Mucosa of stomach (tissue), 1 donor: ENCODE measurements around the gene ADCY6.

Source experiments
- H3K27me3 ChIP-seq: one replicate; pipeline ENCODE4 v1.7.0; 2013; ENCODE audit warnings: mild to moderate bottlenecking, low read length; ENCODE audit not compliant: control insufficient read depth, insufficient read depth
- H3K36me3 ChIP-seq: one replicate; pipeline ENCODE4 v1.7.0; 2013; ENCODE audit warnings: low read length; ENCODE audit not compliant: control insufficient read depth, insufficient read depth
- H3K4me1 ChIP-seq: one replicate; pipeline ENCODE4 v1.7.0; 2013; ENCODE audit warnings: mild to moderate bottlenecking, low read length; ENCODE audit not compliant: control insufficient read depth, insufficient read depth
- H3K4me3 ChIP-seq: one replicate; pipeline ENCODE4 v1.7.0; 2013; ENCODE audit warnings: low read length
- H3K9ac ChIP-seq: one replicate; pipeline ENCODE4 v1.7.0; 2013; ENCODE audit warnings: mild to moderate bottlenecking, low read length, moderate library complexity
- H3K9me3 ChIP-seq: one replicate; pipeline ENCODE4 v1.7.0; 2013; ENCODE audit warnings: mild to moderate bottlenecking, low read length, moderate library complexity; ENCODE audit not compliant: control insufficient read depth
- donor health status: Pancreatic carcinoma.

The ADCY6 gene

GRCh38 chr12:48793696-48794095 lies 4.8 kb upstream of the ADCY6 start:
- Histone ChIP-seq H3K4me1 (peaks cover 21% of the 10 kb centered on the region), H3K4me3 (no peak overlapping the region), H3K27me3 (no peaks in the 10 kb centered on the region), H3K9ac (no peak overlapping the region), H3K9me3 (no peaks in the 10 kb centered on the region), H3K36me3 (no peaks in the 10 kb centered on the region)

- peak overlapping the region; percentile 62 for H3K4me3 ChIP-seq
- H3K36me3 ChIP-seq: no peaks in the 10 kb centered on the region
- H3K9ac ChIP-seq: peak overlapping the region; percentile 98
- H3K27me3 ChIP-seq: no peaks in the 10 kb centered on the region
- H3K4me1 ChIP-seq: peaks cover 30% of the 10 kb centered on the region
- H3K9me3 ChIP-seq: no peaks in the 10 kb centered on the region
Observed at GRCh38 chr12:48789858-48790326, 1.0 kb upstream of the ADCY6 start.

GRCh38 chr12:48788524-48788853 lies 400 bp downstream of the ADCY6 start:
- H3K27me3 ChIP-seq: no peaks in the 10 kb centered on the region

GRCh38 chr12:48787791-48788523 lies 932 bp downstream of the ADCY6 start:
- Histone ChIP-seq H3K9ac (peak overlapping the region; percentile 83), H3K4me1 (peaks cover 27% of the 10 kb centered on the region), H3K4me3 (peak overlapping the region; percentile 54), H3K27me3 (no peaks in the 10 kb centered on the region), H3K36me3 (no peaks in the 10 kb centered on the region), H3K9me3 (no peaks in the 10 kb centered on the region)

More at GRCh38 chr12:48788524-48788853, 400 bp downstream of the ADCY6 start:
- H3K36me3 ChIP-seq: no peaks in the 10 kb centered on the region
- peak overlapping the region; percentile 83 for H3K9ac ChIP-seq
- peak overlapping the region; percentile 54 for H3K4me3 ChIP-seq
- peaks cover 27% of the 10 kb centered on the region for H3K4me1 ChIP-seq
- no peaks in the 10 kb centered on the region for H3K9me3 ChIP-seq

- H3K9ac ChIP-seq: peak overlapping the region; percentile 83
- no peaks in the 10 kb centered on the region for H3K36me3 ChIP-seq
- no peaks in the 10 kb centered on the region for H3K27me3 ChIP-seq
- no peak overlapping the region for H3K4me3 ChIP-seq
- H3K4me1 ChIP-seq: peaks cover 37% of the 10 kb centered on the region
- H3K9me3 ChIP-seq: no peaks in the 10 kb centered on the region
Observed at GRCh38 chr12:48786591-48787544, 2.0 kb downstream of the ADCY6 start.

- H3K4me1 ChIP-seq: peaks cover 53% of the 10 kb centered on the region
- H3K36me3 ChIP-seq: no peaks in the 10 kb centered on the region
- H3K27me3 ChIP-seq: no peaks in the 10 kb centered on the region
- H3K9ac ChIP-seq: no peak overlapping the region
- no peak overlapping the region for H3K4me3 ChIP-seq
- H3K9me3 ChIP-seq: no peaks in the 10 kb centered on the region
Observed at GRCh38 chr12:48783432-48783831, 5.5 kb downstream of the ADCY6 start.

- H3K9ac ChIP-seq: no peak overlapping the region
- peaks cover 50% of the 10 kb centered on the region for H3K4me1 ChIP-seq
- no peak overlapping the region for H3K4me3 ChIP-seq
- H3K36me3 ChIP-seq: no peaks in the 10 kb centered on the region
- no peaks in the 10 kb centered on the region for H3K9me3 ChIP-seq
- no peaks in the 10 kb centered on the region for H3K27me3 ChIP-seq
Observed at GRCh38 chr12:48782457-48783395, 6.2 kb downstream of the ADCY6 start.

GRCh38 chr12:48781750-48782456 lies 7.0 kb downstream of the ADCY6 start:
- Histone ChIP-seq H3K4me1 (peaks cover 42% of the 10 kb centered on the region), H3K27me3 (no peaks in the 10 kb centered on the region), H3K36me3 (no peaks in the 10 kb centered on the region), H3K9me3 (no peaks in the 10 kb centered on the region), H3K4me3 (no peak overlapping the region), H3K9ac (no peak overlapping the region)

- no peaks in the 10 kb centered on the region for H3K9me3 ChIP-seq
- peaks cover 36% of the 10 kb centered on the region for H3K4me1 ChIP-seq
- H3K27me3 ChIP-seq: no peaks in the 10 kb centered on the region
- no peak overlapping the region for H3K4me3 ChIP-seq
- H3K36me3 ChIP-seq: peaks cover 5% of the 10 kb centered on the region
- peak overlapping the region; percentile 43 for H3K9ac ChIP-seq
Observed at GRCh38 chr12:48780381-48781025, 8.4 kb downstream of the ADCY6 start.

- H3K9ac ChIP-seq: peak overlapping the region; percentile 43
- no peaks in the 10 kb centered on the region for H3K9me3 ChIP-seq
- peaks cover 11% of the 10 kb centered on the region for H3K36me3 ChIP-seq
- H3K27me3 ChIP-seq: no peaks in the 10 kb centered on the region
- peaks cover 36% of the 10 kb centered on the region for H3K4me1 ChIP-seq
- no peak overlapping the region for H3K4me3 ChIP-seq
Observed at GRCh38 chr12:48779869-48780268, 9.0 kb downstream of the ADCY6 start.
